GM13976 (cell line): ENCODE data around the gene SCAP.

Experiments used
- DNase-seq: peaks from one replicate; pipeline ENCODE4 v3.0.0; 2012; ENCODE audit warnings: low spot score
- CTCF ChIP-seq: IDR thresholded peaks from 2 replicates; pipeline ENCODE4 v1.5.1; 2012; ENCODE audit warnings: borderline replicate concordance, mild to moderate bottlenecking; ENCODE audit not compliant: insufficient read depth; ENCODE audit errors: extremely low read depth, missing control alignments, control extremely low read depth
- in situ Hi-C: fragments of 300-500 bp; cut with MboI; formaldehyde crosslinking; loops from one replicate; pipeline ENCODE4 v1.12.0; 2022; ENCODE audit warnings: low sequenced_read_pairs, mixed read lengths, inconsistent platforms; ENCODE audit not compliant: unreplicated experiment

Gene SCAP

DNA sequence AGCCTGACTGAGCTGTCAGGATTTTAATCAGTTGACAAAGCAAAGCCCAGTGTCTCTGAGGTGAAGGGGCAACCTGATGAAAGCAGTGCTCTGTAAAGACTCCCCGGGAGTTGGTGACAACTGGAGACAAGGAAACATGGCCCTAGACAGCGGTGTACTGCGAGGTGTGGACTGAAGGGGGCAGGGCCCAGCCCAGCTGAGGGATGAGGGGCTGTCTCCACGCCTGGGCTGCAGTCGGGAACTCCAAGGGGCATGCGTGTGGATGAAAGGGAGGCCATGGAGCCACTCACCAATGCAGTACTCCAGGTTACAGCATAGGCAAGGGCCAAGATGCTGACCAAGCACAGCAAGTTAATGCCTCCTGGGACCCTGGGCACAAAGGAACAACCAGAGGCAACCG lies 45.1 kb downstream of the SCAP start:
- in situ Hi-C loops: no loop called here
- no peak for TF ChIP-seq CTCF
- no peak for DNase-seq

DNA sequence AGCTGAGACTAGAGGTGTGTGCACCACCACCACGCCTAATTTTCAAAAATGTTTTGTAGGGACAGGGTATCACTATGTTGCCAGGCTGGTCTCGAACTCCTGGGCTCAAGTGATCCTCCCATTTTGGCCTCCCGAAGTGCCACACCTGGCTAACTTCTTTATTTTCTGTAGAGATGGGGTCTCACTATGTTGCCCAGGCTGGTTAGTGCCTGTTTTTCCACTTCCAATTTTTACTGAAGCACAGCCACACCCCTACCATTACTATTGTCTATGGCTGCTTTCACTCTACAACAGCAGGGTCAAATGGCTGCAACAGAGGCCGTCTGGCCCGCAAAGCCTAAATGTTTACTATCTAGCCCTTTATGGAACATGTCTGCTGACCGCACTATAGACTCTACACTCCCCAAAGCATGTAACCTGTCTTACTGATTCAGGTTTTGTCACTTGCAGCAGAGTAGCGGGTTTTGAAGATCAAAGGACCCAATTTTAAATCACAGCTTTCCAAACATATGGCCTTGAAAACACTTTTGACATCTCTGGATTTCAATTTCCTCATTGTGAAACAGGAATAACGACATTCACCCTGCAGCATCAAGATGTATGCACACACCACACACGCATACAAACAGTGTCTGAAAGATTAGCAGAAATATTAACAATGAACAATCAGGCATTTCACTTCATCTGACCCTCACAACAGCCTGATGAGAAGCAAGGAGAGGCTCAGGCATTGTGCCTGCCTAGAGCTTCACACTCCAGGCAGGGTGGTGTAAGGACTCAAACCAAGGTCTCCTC lies 46.1 kb downstream of the SCAP start:
- in situ Hi-C loops: no loop called here
- no peak for DNase-seq
- no peak for TF ChIP-seq CTCF

DNA sequence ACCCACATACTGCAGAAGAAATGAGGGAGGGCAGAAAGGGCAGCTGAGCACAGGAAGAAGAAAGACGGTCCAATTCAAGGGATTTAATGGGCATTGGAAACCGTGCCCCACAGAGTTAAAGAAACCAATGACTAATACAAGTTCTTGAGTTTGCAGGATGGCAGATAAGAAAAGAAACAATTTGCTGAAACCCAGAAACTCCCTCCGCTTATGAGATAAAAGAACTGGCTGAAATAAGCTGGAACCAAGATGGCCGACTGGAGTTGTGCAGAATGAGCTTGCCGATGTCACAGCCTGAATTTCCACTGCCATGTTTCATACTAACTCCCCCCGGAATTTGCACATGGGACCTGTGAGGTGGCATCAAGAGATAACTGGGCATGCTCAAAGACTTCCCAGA lies 47.1 kb downstream of the SCAP start:
- no peak for DNase-seq
- no peak for TF ChIP-seq CTCF
- in situ Hi-C loops: no loop called here

DNA sequence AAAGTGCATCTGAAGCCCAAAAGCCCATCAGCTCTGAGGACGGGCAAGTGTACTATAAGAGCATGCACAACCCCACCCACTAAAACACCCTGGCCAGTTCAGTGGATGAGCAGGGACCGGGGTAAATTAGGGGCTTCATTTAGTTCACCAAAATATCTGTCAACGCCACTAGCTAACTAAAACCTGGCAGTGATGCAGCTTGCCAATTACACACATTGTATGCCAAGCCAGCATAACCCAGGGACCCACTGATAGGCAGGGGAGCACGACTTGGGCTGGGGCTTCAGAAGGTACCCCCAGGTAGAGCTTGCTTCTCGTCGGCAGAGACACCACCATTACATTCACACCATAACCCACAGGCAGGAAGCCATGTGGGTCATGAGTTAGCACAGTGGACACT lies 47.9 kb downstream of the SCAP start:
- in situ Hi-C loops: no loop called here
- TF ChIP-seq CTCF: no peak
- no peak for DNase-seq

- DNase-seq: no peak
- in situ Hi-C loops: no loop called here
- TF ChIP-seq CTCF: no peak
These were observed 49.8 kb downstream of the SCAP start for GRCh38 chr3:47425959-47426358.

DNA sequence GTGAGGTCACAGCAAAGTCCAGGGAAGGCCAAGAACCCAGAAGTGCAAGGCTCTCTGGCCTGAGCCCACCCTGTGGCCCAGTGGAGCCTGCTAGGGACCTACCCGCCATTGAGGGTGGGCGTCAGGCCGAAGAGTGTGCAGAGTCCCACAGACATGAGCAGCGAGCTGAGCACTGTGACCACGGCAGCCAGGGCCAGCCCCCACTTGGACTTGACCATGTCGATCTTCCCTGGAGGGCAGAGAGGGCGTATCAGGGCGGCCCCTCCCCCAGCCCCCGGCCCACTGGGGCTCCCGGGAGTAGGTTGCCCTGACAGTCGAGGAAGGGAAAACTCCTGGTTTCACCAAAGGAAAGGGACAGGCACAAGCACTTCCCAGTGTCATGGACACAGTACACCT lies 50.4 kb downstream of the SCAP start:
- no peak for DNase-seq
- TF ChIP-seq CTCF: no peak
- in situ Hi-C loops: no loop called here
